Effector memory CD4-positive, alpha-beta T cell (primary cell): ENCODE measurements around the gene LDLRAD3.

Source experiments
- DNase-seq, 3 donors: peaks; one replicate each; pipeline ENCODE4 v3.0.0-alpha.2; 2020
- H3K27ac ChIP-seq: 2 replicates; pipeline ENCODE4 v1.7.0; 2013; ENCODE audit warnings: mild to moderate bottlenecking, low read length, moderate library complexity; ENCODE audit not compliant: insufficient read depth, poor library complexity, severe bottlenecking
- H3K27me3 ChIP-seq: replicated peaks from 2 replicates; pipeline ENCODE4 v1.7.0; 2013; ENCODE audit warnings: mild to moderate bottlenecking, low read length; ENCODE audit not compliant: insufficient read depth, control insufficient read depth, poor library complexity, severe bottlenecking
- H3K36me3 ChIP-seq: 2 replicates; pipeline ENCODE4 v1.7.0; 2013; ENCODE audit warnings: mild to moderate bottlenecking, low read length, moderate library complexity; ENCODE audit not compliant: control insufficient read depth, insufficient read depth
- H3K4me1 ChIP-seq: 2 replicates; pipeline ENCODE4 v1.7.0; 2013; ENCODE audit warnings: low read length, mild to moderate bottlenecking; ENCODE audit not compliant: control insufficient read depth, insufficient read depth, poor library complexity, severe bottlenecking
- H3K4me3 ChIP-seq: 2 replicates; pipeline ENCODE4 v1.7.0; 2013; ENCODE audit warnings: low read length, low read depth, mild to moderate bottlenecking; ENCODE audit not compliant: insufficient read depth, poor library complexity, severe bottlenecking
- H3K9me3 ChIP-seq: 2 replicates; pipeline ENCODE4 v1.7.0; 2013; ENCODE audit warnings: mild to moderate bottlenecking, low read length, moderate library complexity; ENCODE audit not compliant: control insufficient read depth

Gene LDLRAD3

GRCh38 chr11:36274414-36274813 is 330.6 kb downstream of the LDLRAD3 start:
- H3K4me3 ChIP-seq = no peak overlapping the region
- no peak for DNase-seq
- H3K27ac ChIP-seq = no peak overlapping the region
- no peaks in the 10 kb centered on the region for H3K4me1 ChIP-seq
- H3K36me3 ChIP-seq = peaks cover 66% of the 10 kb centered on the region
- no peaks in the 10 kb centered on the region for H3K27me3 ChIP-seq
- no peaks in the 10 kb centered on the region for H3K9me3 ChIP-seq

GRCh38 chr11:36278531-36279282 is 334.8 kb downstream of the LDLRAD3 start:
- no peaks in the 10 kb centered on the region for H3K27me3 ChIP-seq
- no peak overlapping the region for H3K4me3 ChIP-seq
- H3K9me3 ChIP-seq = no peaks in the 10 kb centered on the region
- no peak for DNase-seq
- H3K4me1 ChIP-seq = no peaks in the 10 kb centered on the region
- H3K27ac ChIP-seq = no peak overlapping the region
- peaks cover 45% of the 10 kb centered on the region for H3K36me3 ChIP-seq

GRCh38 chr11:36280531-36280930 is 336.7 kb downstream of the LDLRAD3 start:
- no peaks in the 10 kb centered on the region for H3K27me3 ChIP-seq
- H3K27ac ChIP-seq = no peak overlapping the region
- H3K4me3 ChIP-seq = no peak overlapping the region
- no peaks in the 10 kb centered on the region for H3K4me1 ChIP-seq
- DNase-seq = no peak
- H3K9me3 ChIP-seq = no peaks in the 10 kb centered on the region
- H3K36me3 ChIP-seq = peaks cover 30% of the 10 kb centered on the region
